ENCODE measurements around the gene CFAP65. TPM values are rescaled to one million over a fixed set of nuclear protein-coding genes. Genes with fewer than 3 reads are reported as not detected.

Gene CFAP65
- total and polyA plus RNA-seq, 9 of the 15 experiments (the other 6 are each of a cell fraction or from before 2014, with no cell fraction given) = not detected

DNA sequence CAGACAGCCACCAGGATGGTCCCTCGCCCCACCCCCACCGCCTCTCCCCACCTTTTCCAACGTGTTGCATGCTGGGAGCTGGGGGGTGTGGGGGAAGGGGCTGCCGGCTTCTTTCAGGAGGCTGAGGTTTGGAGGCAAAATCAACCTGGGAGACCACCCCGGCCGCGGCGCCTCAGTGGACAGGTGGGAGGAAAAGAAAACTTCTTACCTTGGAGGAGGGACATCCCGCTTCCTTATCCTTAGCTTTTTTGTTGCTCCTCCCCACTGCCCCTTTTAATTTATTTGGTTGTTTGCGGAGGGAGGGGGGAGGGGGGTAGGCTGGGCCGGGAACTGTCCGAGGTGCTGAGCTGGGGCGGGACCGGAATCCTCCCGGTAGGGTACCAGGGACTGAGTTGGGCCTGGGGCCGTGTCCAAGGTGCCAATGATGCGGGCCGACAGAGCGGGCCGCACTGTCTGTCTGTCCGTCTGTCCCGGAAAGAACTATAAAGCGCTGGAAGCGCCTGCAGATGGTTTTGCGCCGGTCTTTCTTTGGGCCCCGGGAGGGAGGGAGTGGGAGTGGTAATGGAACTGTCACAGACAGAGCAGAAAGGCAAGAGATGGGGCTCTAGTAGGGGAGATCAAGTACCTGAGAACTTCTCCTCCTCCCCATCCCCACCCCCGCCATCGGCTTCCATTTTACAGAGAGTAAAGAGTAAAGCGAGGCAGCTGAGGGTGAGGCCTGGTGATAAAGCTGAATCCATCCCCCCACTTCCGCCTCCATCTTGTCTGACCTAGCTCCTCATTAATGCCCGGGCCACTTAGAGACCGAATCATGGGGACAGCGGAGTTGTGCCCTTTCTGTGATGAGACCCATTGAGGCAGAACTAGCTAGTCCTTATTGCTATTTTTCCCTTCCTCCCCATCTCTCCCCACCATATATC is 79.4 kb downstream of the CFAP65 start (continued):
- TF ChIP-seq, protein P1, sequence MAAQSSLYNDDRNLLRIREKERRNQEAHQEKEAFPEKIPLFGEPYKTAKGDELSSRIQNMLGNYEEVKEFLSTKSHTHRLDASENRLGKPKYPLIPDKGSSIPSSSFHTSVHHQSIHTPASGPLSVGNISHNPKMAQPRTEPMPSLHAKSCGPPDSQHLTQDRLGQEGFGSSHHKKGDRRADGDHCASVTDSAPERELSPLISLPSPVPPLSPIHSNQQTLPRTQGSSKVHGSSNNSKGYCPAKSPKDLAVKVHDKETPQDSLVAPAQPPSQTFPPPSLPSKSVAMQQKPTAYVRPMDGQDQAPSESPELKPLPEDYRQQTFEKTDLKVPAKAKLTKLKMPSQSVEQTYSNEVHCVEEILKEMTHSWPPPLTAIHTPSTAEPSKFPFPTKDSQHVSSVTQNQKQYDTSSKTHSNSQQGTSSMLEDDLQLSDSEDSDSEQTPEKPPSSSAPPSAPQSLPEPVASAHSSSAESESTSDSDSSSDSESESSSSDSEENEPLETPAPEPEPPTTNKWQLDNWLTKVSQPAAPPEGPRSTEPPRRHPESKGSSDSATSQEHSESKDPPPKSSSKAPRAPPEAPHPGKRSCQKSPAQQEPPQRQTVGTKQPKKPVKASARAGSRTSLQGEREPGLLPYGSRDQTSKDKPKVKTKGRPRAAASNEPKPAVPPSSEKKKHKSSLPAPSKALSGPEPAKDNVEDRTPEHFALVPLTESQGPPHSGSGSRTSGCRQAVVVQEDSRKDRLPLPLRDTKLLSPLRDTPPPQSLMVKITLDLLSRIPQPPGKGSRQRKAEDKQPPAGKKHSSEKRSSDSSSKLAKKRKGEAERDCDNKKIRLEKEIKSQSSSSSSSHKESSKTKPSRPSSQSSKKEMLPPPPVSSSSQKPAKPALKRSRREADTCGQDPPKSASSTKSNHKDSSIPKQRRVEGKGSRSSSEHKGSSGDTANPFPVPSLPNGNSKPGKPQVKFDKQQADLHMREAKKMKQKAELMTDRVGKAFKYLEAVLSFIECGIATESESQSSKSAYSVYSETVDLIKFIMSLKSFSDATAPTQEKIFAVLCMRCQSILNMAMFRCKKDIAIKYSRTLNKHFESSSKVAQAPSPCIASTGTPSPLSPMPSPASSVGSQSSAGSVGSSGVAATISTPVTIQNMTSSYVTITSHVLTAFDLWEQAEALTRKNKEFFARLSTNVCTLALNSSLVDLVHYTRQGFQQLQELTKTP (IDR thresholded peaks at IDR 0.05; ENCODE audit: low read depth in 1 of 2, partially characterized antibody in 2 of 2) = peak in 1 of 2 experiments; percentile 55
- TF ChIP-seq, protein P2, sequence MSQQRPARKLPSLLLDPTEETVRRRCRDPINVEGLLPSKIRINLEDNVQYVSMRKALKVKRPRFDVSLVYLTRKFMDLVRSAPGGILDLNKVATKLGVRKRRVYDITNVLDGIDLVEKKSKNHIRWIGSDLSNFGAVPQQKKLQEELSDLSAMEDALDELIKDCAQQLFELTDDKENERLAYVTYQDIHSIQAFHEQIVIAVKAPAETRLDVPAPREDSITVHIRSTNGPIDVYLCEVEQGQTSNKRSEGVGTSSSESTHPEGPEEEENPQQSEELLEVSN (IDR thresholded peaks at IDR 0.05; ENCODE audit: borderline replicate concordance in 1 of 2, extremely low read depth in 1 of 2, insufficient read depth in 1 of 2, insufficient read length in 1 of 2, low read depth in 1 of 2, low read length in 1 of 2, poor library complexity in 1 of 2, severe bottlenecking in 1 of 2) = no peak
- TF ChIP-seq, protein P3, sequence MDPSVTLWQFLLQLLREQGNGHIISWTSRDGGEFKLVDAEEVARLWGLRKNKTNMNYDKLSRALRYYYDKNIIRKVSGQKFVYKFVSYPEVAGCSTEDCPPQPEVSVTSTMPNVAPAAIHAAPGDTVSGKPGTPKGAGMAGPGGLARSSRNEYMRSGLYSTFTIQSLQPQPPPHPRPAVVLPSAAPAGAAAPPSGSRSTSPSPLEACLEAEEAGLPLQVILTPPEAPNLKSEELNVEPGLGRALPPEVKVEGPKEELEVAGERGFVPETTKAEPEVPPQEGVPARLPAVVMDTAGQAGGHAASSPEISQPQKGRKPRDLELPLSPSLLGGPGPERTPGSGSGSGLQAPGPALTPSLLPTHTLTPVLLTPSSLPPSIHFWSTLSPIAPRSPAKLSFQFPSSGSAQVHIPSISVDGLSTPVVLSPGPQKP (CRISPR knock-in tag; IDR thresholded peaks at IDR 0.05) = no peak
- TF ChIP-seq HMG20A (CRISPR knock-in tag; conservative IDR thresholded peaks at IDR 0.05) = no peak
- TF ChIP-seq, protein P4, sequence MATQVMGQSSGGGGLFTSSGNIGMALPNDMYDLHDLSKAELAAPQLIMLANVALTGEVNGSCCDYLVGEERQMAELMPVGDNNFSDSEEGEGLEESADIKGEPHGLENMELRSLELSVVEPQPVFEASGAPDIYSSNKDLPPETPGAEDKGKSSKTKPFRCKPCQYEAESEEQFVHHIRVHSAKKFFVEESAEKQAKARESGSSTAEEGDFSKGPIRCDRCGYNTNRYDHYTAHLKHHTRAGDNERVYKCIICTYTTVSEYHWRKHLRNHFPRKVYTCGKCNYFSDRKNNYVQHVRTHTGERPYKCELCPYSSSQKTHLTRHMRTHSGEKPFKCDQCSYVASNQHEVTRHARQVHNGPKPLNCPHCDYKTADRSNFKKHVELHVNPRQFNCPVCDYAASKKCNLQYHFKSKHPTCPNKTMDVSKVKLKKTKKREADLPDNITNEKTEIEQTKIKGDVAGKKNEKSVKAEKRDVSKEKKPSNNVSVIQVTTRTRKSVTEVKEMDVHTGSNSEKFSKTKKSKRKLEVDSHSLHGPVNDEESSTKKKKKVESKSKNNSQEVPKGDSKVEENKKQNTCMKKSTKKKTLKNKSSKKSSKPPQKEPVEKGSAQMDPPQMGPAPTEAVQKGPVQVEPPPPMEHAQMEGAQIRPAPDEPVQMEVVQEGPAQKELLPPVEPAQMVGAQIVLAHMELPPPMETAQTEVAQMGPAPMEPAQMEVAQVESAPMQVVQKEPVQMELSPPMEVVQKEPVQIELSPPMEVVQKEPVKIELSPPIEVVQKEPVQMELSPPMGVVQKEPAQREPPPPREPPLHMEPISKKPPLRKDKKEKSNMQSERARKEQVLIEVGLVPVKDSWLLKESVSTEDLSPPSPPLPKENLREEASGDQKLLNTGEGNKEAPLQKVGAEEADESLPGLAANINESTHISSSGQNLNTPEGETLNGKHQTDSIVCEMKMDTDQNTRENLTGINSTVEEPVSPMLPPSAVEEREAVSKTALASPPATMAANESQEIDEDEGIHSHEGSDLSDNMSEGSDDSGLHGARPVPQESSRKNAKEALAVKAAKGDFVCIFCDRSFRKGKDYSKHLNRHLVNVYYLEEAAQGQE (IDR thresholded peaks at IDR 0.05; ENCODE audit: borderline replicate concordance) = peak; percentile 95
- TF ChIP-seq, protein P4 (CRISPR knock-in tag; IDR thresholded peaks at IDR 0.05; ENCODE audit: low read depth) = peak; percentile 94
- no peak for TF ChIP-seq ZFX (CRISPR knock-in tag; IDR thresholded peaks at IDR 0.05)
- no peak for TF ChIP-seq TCF3 (CRISPR knock-in tag; IDR thresholded peaks at IDR 0.05)

Measured in K562 (cell line).